ENCODE results near the gene TSPAN16.

The TSPAN16 gene

GRCh38 chr19:11278670-11279069 lies 17.3 kb upstream of the TSPAN16 start:
- H3K27me3 ChIP-seq (ENCODE audit: insufficient read depth, low read length, poor library complexity) = no peaks in the 10 kb centered on the region
- no peak for DNase-seq
- TF ChIP-seq EZH2 (IDR thresholded peaks at IDR 0.05; ENCODE audit: borderline replicate concordance, low read depth, low read length, severe bottlenecking) = no peak
- TF ChIP-seq, protein P1, sequence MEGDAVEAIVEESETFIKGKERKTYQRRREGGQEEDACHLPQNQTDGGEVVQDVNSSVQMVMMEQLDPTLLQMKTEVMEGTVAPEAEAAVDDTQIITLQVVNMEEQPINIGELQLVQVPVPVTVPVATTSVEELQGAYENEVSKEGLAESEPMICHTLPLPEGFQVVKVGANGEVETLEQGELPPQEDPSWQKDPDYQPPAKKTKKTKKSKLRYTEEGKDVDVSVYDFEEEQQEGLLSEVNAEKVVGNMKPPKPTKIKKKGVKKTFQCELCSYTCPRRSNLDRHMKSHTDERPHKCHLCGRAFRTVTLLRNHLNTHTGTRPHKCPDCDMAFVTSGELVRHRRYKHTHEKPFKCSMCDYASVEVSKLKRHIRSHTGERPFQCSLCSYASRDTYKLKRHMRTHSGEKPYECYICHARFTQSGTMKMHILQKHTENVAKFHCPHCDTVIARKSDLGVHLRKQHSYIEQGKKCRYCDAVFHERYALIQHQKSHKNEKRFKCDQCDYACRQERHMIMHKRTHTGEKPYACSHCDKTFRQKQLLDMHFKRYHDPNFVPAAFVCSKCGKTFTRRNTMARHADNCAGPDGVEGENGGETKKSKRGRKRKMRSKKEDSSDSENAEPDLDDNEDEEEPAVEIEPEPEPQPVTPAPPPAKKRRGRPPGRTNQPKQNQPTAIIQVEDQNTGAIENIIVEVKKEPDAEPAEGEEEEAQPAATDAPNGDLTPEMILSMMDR (IDR thresholded peaks at IDR 0.05; ENCODE audit: borderline replicate concordance, extremely low read depth, low read length, poor library complexity, severe bottlenecking) = no peak

DNA sequence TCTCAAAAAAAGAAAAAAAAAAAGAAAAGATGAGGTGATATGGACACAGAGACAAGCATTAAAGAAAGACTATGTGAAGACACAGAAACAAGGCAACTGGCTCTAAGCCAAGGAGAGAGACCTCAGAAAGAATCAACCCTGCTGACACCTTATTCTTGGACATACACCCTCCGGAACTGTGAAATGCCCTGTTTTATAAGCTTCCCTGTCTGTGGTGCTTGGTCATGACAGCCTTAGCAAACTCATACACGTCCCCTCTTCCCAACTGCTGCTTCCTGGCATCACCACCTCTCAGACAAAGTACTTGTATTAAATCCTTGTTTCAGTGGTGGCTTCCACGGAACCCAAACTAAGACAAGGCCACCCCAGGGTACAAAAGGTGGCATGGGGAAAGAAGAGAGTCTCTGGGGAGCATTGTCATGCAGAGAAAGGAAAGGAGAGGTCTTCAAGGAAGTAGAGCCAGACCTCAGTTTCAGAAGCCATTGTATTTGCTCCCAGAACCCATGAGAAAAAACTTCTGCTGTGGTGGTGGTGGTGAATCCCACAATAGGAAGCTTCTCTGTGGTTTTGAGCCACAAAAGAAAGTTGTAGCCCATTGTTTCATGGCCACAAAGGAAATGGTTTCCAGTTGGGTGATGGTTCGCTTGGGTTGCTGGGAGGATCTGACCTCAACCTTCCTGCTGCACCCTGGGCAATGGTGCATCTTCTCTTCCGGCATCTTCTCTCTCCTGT lies 16.3 kb upstream of the TSPAN16 start:
- Histone ChIP-seq H3K36me3 (ENCODE audit: insufficient read depth, low read length) (no peaks in the 10 kb centered on the region), H3K79me2 (ENCODE audit: insufficient read depth, low read length) (no peaks in the 10 kb centered on the region), H3K9ac (ENCODE audit: low read depth, low read length) (no peak overlapping the region), H3K27ac (ENCODE audit: low read length) (peak overlapping the region; percentile 71), H3K4me3 (ENCODE audit: low read depth in 1 of 2, low read length in 2 of 2) (peak overlapping the region in 1 of 2 experiments; percentile 13; a peak in 1 of 4 replicates), H3K4me1 (ENCODE audit: insufficient read depth, low read length) (peaks cover 24% of the 10 kb centered on the region), H3K27me3 (ENCODE audit: insufficient read depth, low read length, poor library complexity) (no peaks in the 10 kb centered on the region), H4K20me1 (ENCODE audit: insufficient read depth, low read length) (no peaks in the 10 kb centered on the region), H3K9me3 (ENCODE audit: insufficient read depth, low read length, severe bottlenecking) (peaks cover 21% of the 10 kb centered on the region), H3K4me2 (ENCODE audit: insufficient read depth, low read length) (peak overlapping the region; percentile 38), H2AFZ (ENCODE audit: low read depth, low read length) (0 out of 2 replicates have a peak overlapping the region, but pooled peaks have one; percentile 3)
- no peak for TF ChIP-seq EZH2 (IDR thresholded peaks at IDR 0.05; ENCODE audit: borderline replicate concordance, low read depth, low read length, severe bottlenecking)
- TF ChIP-seq, protein P1 (IDR thresholded peaks at IDR 0.05; ENCODE audit: borderline replicate concordance, extremely low read depth, low read length, poor library complexity, severe bottlenecking) = no peak
- DNase-seq = peak; percentile 92
- ATAC-seq (ENCODE audit: insufficient read depth, low read depth) = peak; percentile 94

More at GRCh38 chr19:11278670-11279069, 17.3 kb upstream of the TSPAN16 start:
- Histone ChIP-seq H4K20me1 (ENCODE audit: insufficient read depth, low read length) (peaks cover 3% of the 10 kb centered on the region), H3K36me3 (ENCODE audit: insufficient read depth, low read length) (no peaks in the 10 kb centered on the region), H3K9ac (ENCODE audit: low read depth, low read length) (no peak overlapping the region), H3K4me2 (ENCODE audit: insufficient read depth, low read length) (no peak overlapping the region), H3K4me1 (ENCODE audit: insufficient read depth, low read length) (peaks cover 24% of the 10 kb centered on the region), H3K4me3 (ENCODE audit: low read depth in 1 of 2, low read length in 2 of 2) (no peak overlapping the region), H2AFZ (ENCODE audit: low read depth, low read length) (no peak overlapping the region), H3K27ac (ENCODE audit: low read length) (no peak overlapping the region), H3K79me2 (ENCODE audit: insufficient read depth, low read length) (no peaks in the 10 kb centered on the region), H3K9me3 (ENCODE audit: insufficient read depth, low read length, severe bottlenecking) (peaks cover 21% of the 10 kb centered on the region)
- no peak for ATAC-seq (ENCODE audit: insufficient read depth, low read depth)

DNA sequence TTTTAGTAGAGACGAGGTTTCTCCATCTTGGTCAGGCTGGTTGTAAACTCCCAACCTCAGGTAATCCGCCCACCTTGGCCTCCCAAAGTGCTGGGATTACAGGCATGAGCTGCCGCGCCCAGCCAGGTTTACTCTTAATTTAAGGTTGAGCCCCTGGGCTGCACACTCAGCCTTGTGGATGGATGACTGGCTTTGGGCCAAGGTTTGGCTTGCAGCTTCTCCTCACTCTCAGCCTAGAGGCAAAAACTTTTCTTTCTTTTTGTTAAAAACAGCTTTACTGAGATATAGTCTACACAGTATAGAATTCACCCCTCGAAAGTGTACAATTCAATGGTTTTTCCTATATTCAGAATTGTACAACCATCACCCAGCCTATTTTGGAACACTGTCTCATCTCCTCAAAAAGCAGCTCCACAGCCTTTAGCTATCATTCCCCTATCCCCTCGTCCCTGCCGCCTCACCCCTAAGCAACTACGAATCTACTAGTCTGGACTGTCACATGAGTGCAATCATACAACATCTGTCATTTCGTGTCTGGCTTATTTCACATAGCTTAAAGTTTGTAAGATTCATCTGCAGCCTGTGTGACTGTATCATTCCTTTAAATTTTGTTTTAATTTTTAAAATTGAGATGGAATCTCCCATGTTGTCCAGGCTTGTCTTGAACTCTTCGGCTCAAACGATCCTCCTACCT lies 14.5 kb upstream of the TSPAN16 start:
- Histone ChIP-seq H3K4me3 (ENCODE audit: low read depth in 1 of 2, low read length in 2 of 2) (no peak overlapping the region), H3K79me2 (ENCODE audit: insufficient read depth, low read length) (no peaks in the 10 kb centered on the region), H4K20me1 (ENCODE audit: insufficient read depth, low read length) (no peaks in the 10 kb centered on the region), H3K27me3 (ENCODE audit: insufficient read depth, low read length, poor library complexity) (no peaks in the 10 kb centered on the region), H3K4me1 (ENCODE audit: insufficient read depth, low read length) (peaks cover 25% of the 10 kb centered on the region), H3K9ac (ENCODE audit: low read depth, low read length) (no peak overlapping the region), H3K9me3 (ENCODE audit: insufficient read depth, low read length, severe bottlenecking) (peaks cover 21% of the 10 kb centered on the region), H3K27ac (ENCODE audit: low read length) (no peak overlapping the region), H2AFZ (ENCODE audit: low read depth, low read length) (no peak overlapping the region), H3K4me2 (ENCODE audit: insufficient read depth, low read length) (no peak overlapping the region), H3K36me3 (ENCODE audit: insufficient read depth, low read length) (no peaks in the 10 kb centered on the region)
- no peak for DNase-seq
- ATAC-seq (ENCODE audit: insufficient read depth, low read depth) = no peak
- TF ChIP-seq EZH2 (IDR thresholded peaks at IDR 0.05; ENCODE audit: borderline replicate concordance, low read depth, low read length, severe bottlenecking) = no peak
- TF ChIP-seq, protein P1 (IDR thresholded peaks at IDR 0.05; ENCODE audit: borderline replicate concordance, extremely low read depth, low read length, poor library complexity, severe bottlenecking) = no peak

All from DND-41 (cell line).